GM11168 (cell line): ENCODE results near the gene NUDT3.
"Not testable (repeated sequence)": the region's sequence is repeated elsewhere in the genome, so short reads cannot be mapped to it uniquely, and the experiment has no call there.

Experiments used
- in situ Hi-C: fragments of 300-500 bp; cut with MboI; formaldehyde crosslinking; loops from one replicate; pipeline ENCODE4 v1.12.0; 2022; ENCODE audit warnings: low sequenced_read_pairs; ENCODE audit not compliant: unreplicated experiment

The NUDT3 gene

GRCh38 chr6:34393966-34394305 is 1.5 kb upstream of the NUDT3 start:
- in situ Hi-C loops, result no loop called here

GRCh38 chr6:34393191-34393965 is 909 bp upstream of the NUDT3 start:
- in situ Hi-C loops, result no loop called here

GRCh38 chr6:34391786-34392496 is 528 bp downstream of the NUDT3 start:
- in situ Hi-C loops, result no loop called here

GRCh38 chr6:34391473-34391785 is 1.0 kb downstream of the NUDT3 start:
- in situ Hi-C loops, result no loop called here

- in situ Hi-C loops, result no loop called here
These were observed 1.7 kb downstream of the NUDT3 start for GRCh38 chr6:34390531-34391472.

- in situ Hi-C loops, result no loop called here
These were observed 3.4 kb downstream of the NUDT3 start for GRCh38 chr6:34389034-34389433.

- in situ Hi-C loops, result no loop called here
These were observed 4.0 kb downstream of the NUDT3 start for GRCh38 chr6:34388421-34388820.

- in situ Hi-C loops, result no loop called here
These were observed 5.9 kb downstream of the NUDT3 start for GRCh38 chr6:34386316-34387137.

- in situ Hi-C loops, result no loop called here
These were observed 6.7 kb downstream of the NUDT3 start for GRCh38 chr6:34385793-34386195.

GRCh38 chr6:34384321-34385153 is 7.9 kb downstream of the NUDT3 start:
- in situ Hi-C loops, result no loop called here

- in situ Hi-C loops, result no loop called here
These were observed 8.7 kb downstream of the NUDT3 start for GRCh38 chr6:34383656-34384320.

- in situ Hi-C loops, result no loop called here
These were observed 9.3 kb downstream of the NUDT3 start for GRCh38 chr6:34383161-34383631.

GRCh38 chr6:34381081-34381480 is 11.4 kb downstream of the NUDT3 start:
- in situ Hi-C loops, result no loop called here

- in situ Hi-C loops, result no loop called here
These were observed 14.0 kb downstream of the NUDT3 start for GRCh38 chr6:34378470-34378869.

- in situ Hi-C loops, result no loop called here
These were observed 14.5 kb downstream of the NUDT3 start for GRCh38 chr6:34377984-34378383.

GRCh38 chr6:34377571-34377970 is 14.9 kb downstream of the NUDT3 start:
- in situ Hi-C loops, result not testable (repeated sequence)

- in situ Hi-C loops, result no loop called here
These were observed 16.6 kb downstream of the NUDT3 start for GRCh38 chr6:34375833-34376232.

GRCh38 chr6:34374508-34374907 is 18.0 kb downstream of the NUDT3 start:
- in situ Hi-C loops, result no loop called here

- in situ Hi-C loops, result no loop called here
These were observed 18.4 kb downstream of the NUDT3 start for GRCh38 chr6:34374069-34374468.
